ENCODE measurements around the gene DNASE2.
A peak's percentile ranks its signal among the peaks of the same experiment; 100 is the strongest.

DNASE2 gene

DNA sequence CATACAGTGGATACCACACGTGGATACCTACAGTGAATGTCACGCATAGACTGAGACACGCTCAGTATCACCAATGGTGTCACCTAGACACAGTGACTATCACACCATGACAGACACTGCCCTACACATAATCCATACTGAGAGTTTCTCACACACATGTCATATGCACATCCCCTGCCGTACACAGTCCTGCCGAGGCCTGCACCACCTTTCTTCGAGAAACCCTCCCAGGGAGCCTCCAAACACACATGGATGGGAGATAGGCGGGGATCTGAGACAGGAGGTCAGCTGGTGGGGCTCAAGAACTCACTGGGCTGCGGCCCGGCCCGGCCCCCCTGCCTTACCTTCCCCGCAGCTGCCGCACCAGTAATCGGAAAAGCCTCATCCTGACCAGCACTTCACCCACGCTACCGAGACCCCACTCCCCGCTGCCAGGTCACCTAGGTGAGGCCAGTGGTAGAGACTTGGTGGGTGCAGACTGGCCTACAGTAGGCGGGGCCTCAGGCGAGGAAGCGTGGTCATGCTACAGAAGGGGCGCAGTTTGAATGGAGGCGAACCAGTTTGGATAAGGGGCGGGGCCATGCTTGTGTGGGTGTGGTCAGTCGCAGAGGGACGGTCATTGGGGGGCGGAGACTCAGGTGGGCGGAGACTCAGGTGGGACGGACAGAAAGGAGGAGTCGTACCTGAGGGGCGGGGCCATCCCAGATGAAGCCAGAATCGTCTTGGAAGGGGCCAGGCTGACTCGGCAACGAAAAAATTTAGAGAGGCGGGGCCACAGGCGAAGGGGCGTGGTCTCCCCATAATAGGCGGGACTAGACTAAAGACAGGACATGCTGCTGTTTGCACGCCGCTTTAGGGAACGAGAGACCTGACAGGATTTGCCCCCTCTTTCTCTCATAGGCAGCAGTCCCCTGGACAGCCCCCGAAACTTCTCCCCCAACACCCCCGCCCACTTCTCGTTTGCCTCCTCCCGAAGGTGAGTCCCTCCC is 40.9 kb downstream of the DNASE2 start:
- peak; percentile 41 for FAIRE-seq
- TF ChIP-seq POLR2A (IDR thresholded peaks at IDR 0.05; ENCODE audit: low read depth, low read length) = no peak
- peak; percentile 66 for DNase-seq (ENCODE audit: insufficient read length, low spot score)

DNA sequence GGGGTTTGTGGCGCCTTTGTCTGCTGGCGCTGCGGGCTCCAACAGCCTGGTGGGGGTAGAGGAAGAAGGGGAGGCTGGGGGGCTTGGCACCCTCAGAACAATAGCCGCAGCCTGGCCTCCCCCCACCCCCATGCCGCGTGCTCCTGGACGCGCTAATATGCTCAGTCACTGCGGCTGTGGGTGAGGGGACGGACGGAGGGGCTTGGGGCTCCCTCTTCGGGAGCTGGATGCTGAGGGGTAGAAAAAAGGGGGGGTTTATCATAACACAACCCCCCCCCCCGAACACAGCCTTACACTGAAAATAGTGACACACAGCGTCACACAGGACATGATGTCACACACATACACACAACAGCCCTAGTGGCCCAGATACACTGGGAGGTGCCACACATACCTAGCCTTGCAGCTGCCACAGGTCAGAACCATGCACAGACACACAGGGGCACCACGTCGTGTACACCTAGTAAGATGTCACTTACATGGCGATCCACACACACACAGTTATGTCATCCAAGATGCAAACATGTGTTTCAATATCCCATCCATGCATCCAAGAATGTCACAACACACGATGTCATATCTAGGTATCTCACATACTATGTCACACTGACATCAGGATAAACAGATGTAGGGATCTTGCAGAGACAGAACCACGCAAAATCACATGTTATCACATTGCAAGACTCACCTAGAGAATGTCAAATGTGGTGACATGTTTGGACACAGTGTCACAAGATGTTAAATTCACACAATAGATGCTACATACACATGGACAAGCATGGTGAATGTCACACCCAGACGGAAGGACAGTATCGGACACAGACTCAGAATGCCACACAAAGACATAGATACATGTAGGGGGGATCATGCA is 42.1 kb downstream of the DNASE2 start:
- FAIRE-seq (no peak), DNase-seq (ENCODE audit: insufficient read length, low spot score) (no peak)
- no peak for TF ChIP-seq POLR2A (IDR thresholded peaks at IDR 0.05; ENCODE audit: low read depth, low read length)

DNA sequence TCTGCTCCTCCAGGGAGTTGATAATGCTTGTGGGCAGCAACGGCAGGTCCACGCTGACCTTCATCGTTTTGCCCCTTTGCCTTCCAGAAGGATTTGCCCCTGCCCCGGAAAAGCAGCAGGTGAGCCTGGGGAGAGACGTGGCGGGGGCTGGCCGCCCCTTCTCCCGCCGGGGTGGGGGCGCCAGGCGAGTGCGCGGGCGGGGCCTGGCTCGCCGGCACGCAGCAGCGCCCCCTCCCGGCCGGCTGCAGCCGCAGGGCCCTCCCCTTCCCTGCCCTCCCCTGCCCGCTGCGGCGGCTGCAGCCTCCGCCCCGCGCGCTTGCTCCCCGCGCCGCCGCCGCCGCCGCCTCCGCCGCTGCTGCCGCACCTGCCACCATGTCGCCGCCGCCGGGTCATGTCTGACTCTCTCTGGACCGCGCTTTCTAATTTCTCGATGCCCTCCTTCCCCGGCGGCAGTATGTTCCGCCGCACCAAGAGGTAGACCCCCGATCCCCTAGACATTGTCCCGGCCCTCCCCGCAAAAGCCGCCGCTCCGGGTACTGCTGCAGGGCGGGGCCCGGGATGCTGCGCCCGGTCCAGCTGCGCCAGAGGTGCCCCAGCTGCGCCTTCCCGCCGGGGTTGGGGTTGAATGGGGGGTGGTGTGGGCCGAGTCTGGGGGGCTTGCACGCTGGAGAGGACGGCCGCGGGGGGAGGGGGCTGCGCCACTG is 42.9 kb downstream of the DNASE2 start, which contains the start of gene MAST1:
MAST1 (plus strand) TSS at position 334 of the 704 bp plus-strand sequence; CDS start at position 392, 58 bp downstream.
- no peak for TF ChIP-seq POLR2A (IDR thresholded peaks at IDR 0.05; ENCODE audit: low read depth, low read length)
- FAIRE-seq (no peak), DNase-seq (ENCODE audit: insufficient read length, low spot score) (peak; percentile 73)

DNA sequence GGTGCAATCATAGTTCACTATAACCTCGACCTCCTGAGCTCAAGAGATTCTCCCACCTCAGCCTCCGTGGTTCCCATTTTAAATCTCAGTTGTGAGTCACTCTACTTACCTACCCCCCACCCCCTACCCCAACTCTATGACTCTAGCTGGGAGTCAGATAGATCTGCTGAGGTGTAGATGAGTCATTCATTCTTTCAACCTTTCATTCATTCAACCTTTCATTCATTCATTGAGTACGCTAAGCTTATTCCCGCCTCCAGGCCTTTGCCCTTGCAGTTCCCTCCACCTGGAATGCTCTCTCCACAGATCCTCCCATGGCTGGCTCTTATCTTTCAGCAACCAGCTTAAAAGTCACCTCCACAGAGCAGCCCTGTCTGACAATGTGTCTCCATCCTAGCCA is 44.0 kb downstream of the DNASE2 start:
- FAIRE-seq (no peak), DNase-seq (ENCODE audit: insufficient read length, low spot score) (no peak)
- TF ChIP-seq POLR2A (IDR thresholded peaks at IDR 0.05; ENCODE audit: low read depth, low read length) = no peak

DNA sequence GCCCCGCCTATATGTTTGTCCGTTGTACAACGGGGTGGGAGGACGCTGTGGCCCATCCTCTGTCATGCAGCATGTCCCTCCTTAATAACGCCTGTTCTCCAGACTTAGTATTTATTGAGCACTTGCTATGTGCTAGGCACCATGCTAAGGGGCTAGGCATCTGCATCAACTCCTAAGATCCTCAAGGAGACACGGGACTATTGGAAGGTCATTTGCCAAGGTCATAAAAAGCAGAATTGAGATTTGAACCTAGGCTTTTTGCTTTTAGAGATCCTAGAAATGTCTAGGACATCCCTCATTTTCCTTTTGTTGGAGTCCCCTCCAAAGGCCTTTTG is 44.8 kb downstream of the DNASE2 start:
- DNase-seq (ENCODE audit: insufficient read length, low spot score) (no peak), FAIRE-seq (no peak)
- no peak for TF ChIP-seq POLR2A (IDR thresholded peaks at IDR 0.05; ENCODE audit: low read depth, low read length)

DNA sequence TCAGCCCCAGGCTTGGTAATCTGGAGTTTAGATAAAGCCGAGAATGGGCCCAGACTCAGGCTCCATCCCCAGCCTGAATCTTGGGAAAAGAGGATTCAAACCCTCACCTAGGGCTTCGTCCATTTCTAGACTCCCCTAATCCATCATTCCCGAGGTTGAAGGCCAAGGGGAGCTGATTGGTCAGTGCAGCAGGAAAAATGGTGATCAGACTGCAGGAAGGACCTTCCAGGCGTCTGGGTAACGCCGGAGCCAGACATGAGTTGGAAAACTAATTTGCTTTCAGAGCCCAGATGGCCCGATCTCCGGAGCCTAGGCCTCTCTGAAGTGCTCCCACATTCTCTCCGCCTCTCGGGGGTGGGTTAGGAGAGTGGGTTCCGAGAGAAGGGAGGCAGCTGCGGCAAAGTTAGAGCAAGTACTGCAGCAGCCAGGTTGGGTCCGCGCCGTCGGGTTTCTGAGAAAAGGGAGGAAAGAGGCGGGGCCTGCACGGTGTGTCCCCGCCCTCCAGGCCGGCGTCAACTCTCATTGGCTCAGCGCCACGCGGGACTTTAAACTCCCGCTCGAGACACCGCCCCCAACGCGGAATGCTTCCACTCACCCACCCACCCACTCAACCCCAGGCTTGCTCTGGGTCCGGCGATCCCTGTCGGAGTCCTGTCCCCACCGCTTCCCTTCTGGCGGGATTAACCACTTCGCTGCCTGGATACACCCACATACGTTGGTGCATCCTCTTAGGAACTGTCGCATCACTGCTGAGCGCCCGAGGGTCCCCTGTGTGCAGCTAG is 46.1 kb downstream of the DNASE2 start:
- DNase-seq (ENCODE audit: insufficient read length, low spot score) (no peak), FAIRE-seq (no peak)
- no peak for TF ChIP-seq POLR2A (IDR thresholded peaks at IDR 0.05; ENCODE audit: low read depth, low read length)

DNA sequence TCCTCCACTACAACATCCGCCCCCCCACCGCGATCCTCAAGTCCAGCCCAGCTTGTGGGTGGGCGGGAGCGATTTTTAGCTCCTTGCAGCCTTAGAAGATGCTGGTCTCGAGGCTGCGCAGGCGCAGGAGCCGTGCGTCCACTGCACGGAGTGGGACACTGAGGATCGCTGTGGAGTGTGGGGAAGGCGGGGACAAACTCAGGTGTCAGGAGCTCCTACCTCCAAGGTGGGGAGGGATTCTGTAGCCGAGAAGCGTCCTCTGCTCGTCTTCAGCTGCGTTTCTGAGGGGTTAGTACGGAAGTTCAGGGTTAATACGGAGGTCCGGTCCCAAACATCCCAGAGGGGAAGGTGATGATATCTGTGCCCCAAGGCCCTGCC is 46.7 kb downstream of the DNASE2 start, which contains the start of gene RTBDN:
RTBDN (minus strand) TSS at position 14 of the 378 bp plus-strand sequence. CDS start 4,600 bp downstream, outside the sequence.
- no peak for DNase-seq (ENCODE audit: insufficient read length, low spot score)
- TF ChIP-seq POLR2A (IDR thresholded peaks at IDR 0.05; ENCODE audit: low read depth, low read length) = no peak
- FAIRE-seq = no peak

DNA sequence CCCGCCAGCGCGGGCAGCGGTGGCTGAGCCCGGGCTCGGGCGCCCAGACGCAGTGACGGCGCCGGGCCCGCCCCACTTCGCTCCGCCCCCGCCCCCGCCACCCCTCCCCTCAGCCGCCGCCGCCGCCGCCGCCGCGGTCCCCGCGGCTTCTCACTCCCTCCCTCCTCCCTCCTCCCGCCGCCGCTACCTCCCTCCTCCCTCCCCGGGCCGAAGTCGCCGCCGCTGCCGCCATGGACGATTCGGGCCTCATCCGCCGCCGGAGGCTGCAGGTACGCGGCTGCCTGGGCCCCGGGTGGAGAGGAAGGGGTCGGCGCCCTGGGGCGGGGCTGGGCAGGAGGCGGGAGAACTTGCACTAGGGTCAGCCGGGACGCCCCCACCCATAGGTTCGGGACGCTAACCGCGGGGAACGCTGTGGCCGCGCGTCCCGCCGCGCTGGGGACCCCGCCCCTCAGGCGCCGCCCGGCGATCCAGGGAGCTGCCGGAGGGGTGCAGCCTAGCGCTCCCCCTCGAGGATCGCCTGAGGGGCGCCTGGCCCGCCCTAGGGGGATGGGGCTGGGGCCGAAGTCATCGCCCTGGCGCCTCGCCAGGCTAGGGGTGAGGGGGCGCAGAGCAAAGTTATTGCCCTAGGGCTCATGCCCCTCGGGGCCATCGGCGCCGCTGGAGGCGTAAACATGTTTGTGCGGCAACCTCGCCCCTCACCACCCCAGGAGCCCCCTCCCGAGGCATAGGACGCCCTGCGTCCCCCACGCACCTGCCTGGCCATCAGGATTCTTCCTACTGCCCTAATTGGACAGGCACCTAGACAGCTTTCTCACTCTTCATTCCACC is 47.3 kb downstream of the DNASE2 start:
- FAIRE-seq (no peak), DNase-seq (ENCODE audit: insufficient read length, low spot score) (no peak)
- TF ChIP-seq POLR2A (IDR thresholded peaks at IDR 0.05; ENCODE audit: low read depth, low read length) = no peak

DNA sequence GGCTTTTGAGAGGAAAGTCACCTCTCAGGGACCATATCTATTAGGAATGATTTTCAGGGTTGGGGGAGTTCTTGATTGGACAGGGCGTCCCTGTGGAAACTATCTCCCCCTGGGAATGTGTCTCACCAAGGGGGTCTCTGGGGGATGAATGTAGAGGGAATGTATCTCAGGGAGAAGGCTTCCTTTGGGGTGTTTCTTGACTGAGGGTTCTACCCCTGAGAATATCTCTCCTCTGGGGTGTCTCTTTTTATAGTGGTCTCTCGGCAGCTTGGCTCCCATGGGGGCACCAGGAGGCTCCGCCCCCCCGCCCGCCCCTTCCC is 47.9 kb downstream of the DNASE2 start:
- no peak for TF ChIP-seq POLR2A (IDR thresholded peaks at IDR 0.05; ENCODE audit: low read depth, low read length)
- DNase-seq (ENCODE audit: insufficient read length, low spot score) (no peak), FAIRE-seq (no peak)

DNA sequence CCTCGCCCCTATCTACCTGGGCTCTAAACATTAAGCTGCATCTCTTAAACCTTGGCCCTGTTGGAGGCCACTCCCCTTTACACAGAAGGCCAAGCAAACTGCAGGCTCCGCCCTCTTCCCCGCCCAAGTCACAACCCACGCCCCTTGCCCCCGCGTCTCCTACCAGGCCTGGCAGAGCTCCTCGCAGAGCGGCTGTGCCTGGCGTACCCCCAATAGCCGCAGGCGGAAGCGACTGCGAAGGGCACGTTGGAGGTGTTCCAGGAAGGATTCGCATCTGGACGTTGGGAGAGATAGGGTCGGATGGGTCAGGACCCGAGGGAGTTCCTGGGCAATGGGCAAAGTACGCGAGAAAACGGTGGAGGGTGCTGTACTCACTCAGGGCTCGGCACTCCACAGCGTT is 52.8 kb downstream of the DNASE2 start:
- FAIRE-seq = no peak
- no peak for DNase-seq (ENCODE audit: insufficient read length, low spot score)
- TF ChIP-seq POLR2A (IDR thresholded peaks at IDR 0.05; ENCODE audit: low read depth, low read length) = no peak

DNA sequence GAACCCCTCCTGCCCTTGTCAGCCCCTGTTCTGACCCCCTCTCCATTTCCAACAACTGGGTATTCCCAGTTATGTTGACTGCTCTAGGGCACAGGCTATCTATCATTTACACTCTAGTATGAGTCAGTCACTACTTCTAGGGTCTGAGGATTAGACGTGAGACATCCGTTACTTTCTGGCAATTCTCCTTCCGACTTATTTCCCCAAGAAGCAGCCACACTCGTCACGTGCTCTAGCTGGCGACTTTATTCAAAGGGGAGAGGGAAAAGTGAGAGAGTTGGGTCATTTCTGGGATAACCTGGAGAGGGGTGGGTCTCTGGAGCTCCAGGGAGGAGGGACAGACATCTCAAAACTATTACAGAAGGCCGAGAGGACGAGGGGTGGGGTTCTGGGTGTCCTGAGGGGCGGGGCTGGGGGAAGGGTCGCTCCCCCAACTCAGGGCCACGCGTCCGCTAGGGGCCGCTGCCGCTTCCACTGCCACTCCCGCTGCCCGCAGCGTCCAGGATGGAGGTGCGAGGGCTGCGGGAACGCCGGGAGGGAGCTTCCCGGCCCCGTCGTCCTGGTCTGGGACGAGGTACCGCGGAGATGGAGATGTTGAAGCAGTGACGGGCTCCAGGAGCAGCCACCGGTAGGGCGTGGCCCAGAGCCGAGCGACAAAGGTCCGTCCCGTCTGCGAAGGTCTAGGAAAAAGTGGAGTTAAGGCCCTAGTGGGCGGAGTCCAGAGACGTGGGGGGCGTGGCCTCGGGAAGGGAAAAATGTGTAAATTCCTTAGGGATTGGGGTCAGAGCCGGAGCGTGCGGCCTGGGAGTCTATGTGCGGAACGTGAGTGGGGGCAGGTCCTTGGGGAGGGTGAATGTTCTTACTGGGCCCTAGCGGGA is 55.8 kb downstream of the DNASE2 start:
- DNase-seq (ENCODE audit: insufficient read length, low spot score) (no peak), FAIRE-seq (no peak)
- no peak for TF ChIP-seq POLR2A (IDR thresholded peaks at IDR 0.05; ENCODE audit: low read depth, low read length)
